ES-I3 (cell line): ENCODE measurements around the gene HSPB8.
A peak's percentile ranks its signal among the peaks of the same experiment; 100 is the strongest.

Experiments
- H3K36me3 ChIP-seq: 2 replicates; pipeline ENCODE4 v1.6.1; 2013; ENCODE audit warnings: mild to moderate bottlenecking, low read length, control low read depth, moderate library complexity; ENCODE audit not compliant: insufficient read depth
- H3K4me1 ChIP-seq: 2 replicates; pipeline ENCODE4 v1.6.1; 2013; ENCODE audit warnings: mild to moderate bottlenecking, control low read depth, low read length; ENCODE audit not compliant: insufficient read depth
- H3K9ac ChIP-seq: 2 replicates; pipeline ENCODE4 v1.6.1; 2013; ENCODE audit warnings: low read depth, mild to moderate bottlenecking, low read length, moderate library complexity
- H3K9me3 ChIP-seq: 2 replicates; pipeline ENCODE4 v1.6.1; 2013; ENCODE audit warnings: mild to moderate bottlenecking, low read length, moderate library complexity; ENCODE audit not compliant: control insufficient read depth, insufficient read depth

Gene HSPB8

GRCh38 chr12:119178544-119179334 is at the start of gene HSPB8:
TSS of gene HSPB8 (plus strand) at chr12:119178931. CDS start at chr12:119179313, 382 bp downstream.
- Histone ChIP-seq H3K36me3 (no peaks in the 10 kb centered on the region), H3K4me1 (peaks cover 37% of the 10 kb centered on the region), H3K9me3 (no peaks in the 10 kb centered on the region), H3K9ac (peak within 1 kb of the TSS; percentile 52)

GRCh38 chr12:119129827-119130434 is 48.8 kb upstream of the HSPB8 start:
- Histone ChIP-seq H3K4me1 (no peaks in the 10 kb centered on the region), H3K9me3 (peaks cover 19% of the 10 kb centered on the region), H3K9ac (no peak overlapping the region), H3K36me3 (no peaks in the 10 kb centered on the region)

GRCh38 chr12:119130523-119130922 is 48.2 kb upstream of the HSPB8 start:
- peaks cover 19% of the 10 kb centered on the region for H3K9me3 ChIP-seq
- no peaks in the 10 kb centered on the region for H3K36me3 ChIP-seq
- H3K4me1 ChIP-seq = no peaks in the 10 kb centered on the region
- no peak overlapping the region for H3K9ac ChIP-seq

- Histone ChIP-seq H3K9ac (no peak overlapping the region), H3K9me3 (peaks cover 19% of the 10 kb centered on the region), H3K36me3 (no peaks in the 10 kb centered on the region; the same call in 1 of the 2 replicates), H3K4me1 (no peaks in the 10 kb centered on the region)
Measured at GRCh38 chr12:119134284-119135072, 44.3 kb upstream of the HSPB8 start.

- no peaks in the 10 kb centered on the region; the same call in 1 of the 2 replicates for H3K36me3 ChIP-seq
- peaks cover 12% of the 10 kb centered on the region for H3K9me3 ChIP-seq
- H3K9ac ChIP-seq = no peak overlapping the region
- no peaks in the 10 kb centered on the region for H3K4me1 ChIP-seq
Measured at GRCh38 chr12:119136811-119137410, 41.8 kb upstream of the HSPB8 start.

GRCh38 chr12:119139448-119139847 is 39.3 kb upstream of the HSPB8 start:
- Histone ChIP-seq H3K4me1 (no peaks in the 10 kb centered on the region), H3K9me3 (peaks cover under 1% of the 10 kb centered on the region; the same call in 1 of the 2 replicates), H3K36me3 (no peaks in the 10 kb centered on the region; the same call in 1 of the 2 replicates), H3K9ac (no peak overlapping the region)

- no peaks in the 10 kb centered on the region for H3K36me3 ChIP-seq
- H3K9ac ChIP-seq = peak overlapping the region; percentile 41; the same call in 1 of the 2 replicates
- H3K4me1 ChIP-seq = peaks cover 17% of the 10 kb centered on the region
- no peaks in the 10 kb centered on the region for H3K9me3 ChIP-seq
Measured at GRCh38 chr12:119145367-119145766, 33.4 kb upstream of the HSPB8 start.

- H3K9me3 ChIP-seq = peaks cover 6% of the 10 kb centered on the region; the same call in 1 of the 2 replicates
- peaks cover 20% of the 10 kb centered on the region for H3K4me1 ChIP-seq
- H3K36me3 ChIP-seq = no peaks in the 10 kb centered on the region
- H3K9ac ChIP-seq = no peak overlapping the region
Measured at GRCh38 chr12:119147847-119148448, 30.8 kb upstream of the HSPB8 start.

- peaks cover 6% of the 10 kb centered on the region; the same call in 1 of the 2 replicates for H3K9me3 ChIP-seq
- H3K9ac ChIP-seq = no peak overlapping the region
- peaks cover 23% of the 10 kb centered on the region for H3K4me1 ChIP-seq
- no peaks in the 10 kb centered on the region for H3K36me3 ChIP-seq
Measured at GRCh38 chr12:119149270-119149669, 29.5 kb upstream of the HSPB8 start.

- H3K4me1 ChIP-seq = peaks cover 18% of the 10 kb centered on the region
- H3K9ac ChIP-seq = no peak overlapping the region
- no peaks in the 10 kb centered on the region for H3K36me3 ChIP-seq
Measured at GRCh38 chr12:119151445-119152026, 27.2 kb upstream of the HSPB8 start.

GRCh38 chr12:119153477-119154434 is 25.0 kb upstream of the HSPB8 start:
- Histone ChIP-seq H3K36me3 (no peaks in the 10 kb centered on the region), H3K9ac (peak overlapping the region; percentile 61), H3K9me3 (peaks cover 6% of the 10 kb centered on the region), H3K4me1 (0 out of 2 replicates have a peak, but pooled peaks cover 11% of the 10 kb centered on the region)

More at GRCh38 chr12:119151445-119152026, 27.2 kb upstream of the HSPB8 start:
- H3K9me3 ChIP-seq = peaks cover 6% of the 10 kb centered on the region; the same call in 1 of the 2 replicates

- H3K9me3 ChIP-seq = peaks cover 6% of the 10 kb centered on the region
- 0 out of 2 replicates have a peak, but pooled peaks cover 11% of the 10 kb centered on the region for H3K4me1 ChIP-seq
- peak overlapping the region; percentile 61 for H3K9ac ChIP-seq
- H3K36me3 ChIP-seq = no peaks in the 10 kb centered on the region
Measured at GRCh38 chr12:119154435-119154818, 24.3 kb upstream of the HSPB8 start.
